ENCODE results near the gene GRAMD1A.
"Not testable (repeated sequence)": the region's sequence is repeated elsewhere in the genome, so short reads cannot be mapped to it uniquely, and the experiment has no call there.

GRCh38 chr19:35029275-35029736 lies 29.2 kb downstream of the GRAMD1A start:
- TF ChIP-seq POLR2A, CTCF (IDR thresholded peaks at IDR 0.05): not testable (repeated sequence)

Data from Peyer's patch (tissue), 4 donors.